HPDE6-E6E7 (cell line): Measurements from ENCODE around the gene BFSP2.
A peak's percentile ranks its signal among the peaks of the same experiment; 100 is the strongest.
"Not testable (repeated sequence)": the region's sequence is repeated elsewhere in the genome, so short reads cannot be mapped to it uniquely, and the experiment has no call there.

Experiments
- DNase-seq: peaks from one replicate; pipeline ENCODE4 v3.0.0; 2011; ENCODE audit warnings: missing footprints; ENCODE audit errors: extremely low spot score

BFSP2 gene

DNA sequence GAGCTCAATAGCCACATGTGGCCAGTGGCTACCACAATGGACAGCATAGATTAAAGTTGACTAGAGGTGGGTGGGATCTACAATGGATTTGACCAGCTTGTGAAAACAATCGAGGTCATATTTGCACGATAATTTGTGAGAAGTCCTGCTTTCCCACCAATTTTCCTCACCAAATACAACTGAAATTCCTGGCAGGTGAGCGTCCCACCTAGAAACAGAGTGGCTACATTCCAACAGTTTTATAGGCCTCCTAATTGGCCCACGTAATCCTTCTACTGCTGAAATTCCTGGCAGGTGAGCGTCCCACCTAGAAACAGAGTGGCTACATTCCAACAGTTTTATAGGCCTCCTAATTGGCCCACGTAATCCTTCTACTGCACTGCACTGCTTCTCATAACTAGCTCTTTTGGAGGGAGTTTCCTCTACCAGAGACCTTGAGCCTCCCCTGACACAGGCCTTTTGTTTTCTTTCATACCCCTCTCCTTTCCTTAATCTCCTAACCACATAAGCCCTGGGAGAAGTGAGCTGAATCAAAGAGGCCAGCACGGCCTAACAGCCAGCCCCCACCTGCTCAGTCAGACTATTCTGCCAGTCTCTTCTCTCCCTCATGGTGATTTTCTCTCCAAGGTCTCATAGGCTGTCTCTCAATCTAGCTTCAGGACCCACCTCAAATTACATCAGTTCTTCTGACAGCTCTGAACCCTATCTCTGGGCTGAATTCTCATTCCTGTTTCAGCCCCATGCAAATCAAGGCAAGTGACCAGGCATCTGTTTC, 80.2 kb downstream of the BFSP2 start:
- peak; percentile 32 for DNase-seq

DNA sequence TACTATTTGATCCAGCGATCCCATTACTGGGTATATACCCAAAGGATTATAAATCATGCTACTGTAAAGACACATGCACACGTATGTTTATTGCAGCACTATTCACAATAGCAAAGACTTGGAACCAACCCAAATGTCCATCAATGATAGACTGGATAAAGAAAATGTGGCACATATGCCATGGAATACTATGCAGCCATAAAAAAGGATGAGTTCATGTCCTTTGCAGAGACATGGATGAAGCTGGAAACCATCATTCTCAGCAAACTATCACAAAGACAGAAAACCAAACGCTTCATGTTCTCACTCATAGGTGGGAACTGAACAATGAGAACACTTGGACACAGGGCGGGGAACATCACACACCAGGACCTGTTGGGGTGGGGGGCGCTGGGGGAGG, 82.6 kb downstream of the BFSP2 start:
- not testable (repeated sequence) for DNase-seq

DNA sequence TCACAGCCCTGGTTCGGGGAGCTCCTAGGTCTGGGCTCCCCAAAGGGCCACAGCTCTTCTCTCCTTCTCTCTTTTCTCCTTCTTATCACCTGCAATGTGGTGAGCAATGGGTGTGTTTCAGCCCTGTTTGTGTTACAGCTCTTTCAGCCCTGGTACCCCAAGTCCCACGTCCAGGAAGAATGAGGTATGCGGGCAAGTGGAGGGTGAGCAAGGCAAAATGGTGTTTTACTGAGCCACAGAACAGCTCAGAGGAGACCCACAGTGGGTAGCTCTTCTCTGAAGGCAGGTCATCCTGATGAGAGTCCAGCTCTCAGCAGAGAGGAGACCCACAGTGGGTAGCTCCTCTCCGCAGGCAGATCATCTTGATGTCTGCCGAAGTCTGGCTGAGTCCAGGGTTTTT, 86.8 kb downstream of the BFSP2 start:
- no peak for DNase-seq

DNA sequence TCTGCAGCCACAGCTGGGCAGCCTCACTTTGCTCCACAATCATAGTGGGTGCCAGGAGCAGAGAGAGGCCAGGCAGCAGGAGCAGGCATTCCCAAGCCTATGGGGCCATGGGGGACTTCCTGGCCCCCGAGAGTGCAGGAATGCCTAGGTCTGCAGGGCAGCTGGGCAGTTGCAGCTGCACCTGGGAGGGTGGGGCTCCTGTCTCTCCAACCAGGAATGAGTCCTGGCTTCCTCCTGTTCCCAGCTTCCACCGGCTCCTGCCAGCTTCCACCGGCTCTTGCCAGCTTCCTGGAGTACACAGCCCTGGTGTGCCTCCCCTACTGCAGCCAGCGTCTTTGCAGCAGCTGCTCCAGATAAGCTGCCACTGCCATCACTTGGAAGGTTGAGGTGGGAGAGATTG, 87.3 kb downstream of the BFSP2 start:
- DNase-seq: no peak

DNA sequence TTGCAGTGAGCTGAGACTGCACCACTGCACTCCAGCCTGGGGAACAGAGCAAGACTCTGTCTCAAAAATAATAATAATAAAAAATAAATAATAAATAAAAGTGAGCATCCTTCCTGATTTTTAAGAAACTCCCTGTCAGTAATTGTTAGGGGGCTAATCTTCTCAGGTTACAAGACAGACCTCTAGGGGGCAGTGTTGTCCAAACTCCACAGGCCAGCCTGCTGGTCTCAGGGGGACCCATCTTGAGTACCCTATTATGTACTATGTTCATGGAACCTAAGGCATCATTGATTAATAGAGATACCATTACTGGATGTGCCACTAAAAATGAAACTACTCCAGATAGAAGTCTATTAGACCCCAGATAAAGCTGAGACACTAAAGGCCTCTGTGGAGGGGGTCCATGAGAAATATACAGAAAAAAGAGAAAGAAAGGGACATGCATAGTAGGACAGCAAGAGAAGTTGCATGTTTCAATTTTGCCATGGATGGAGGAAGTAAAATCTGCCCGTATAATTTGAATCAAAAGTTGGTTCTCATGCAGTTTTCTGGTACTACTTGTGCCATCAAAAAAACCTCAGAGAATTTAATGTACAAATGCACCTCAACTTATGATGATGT, 88.2 kb downstream of the BFSP2 start:
- DNase-seq: no peak

DNA sequence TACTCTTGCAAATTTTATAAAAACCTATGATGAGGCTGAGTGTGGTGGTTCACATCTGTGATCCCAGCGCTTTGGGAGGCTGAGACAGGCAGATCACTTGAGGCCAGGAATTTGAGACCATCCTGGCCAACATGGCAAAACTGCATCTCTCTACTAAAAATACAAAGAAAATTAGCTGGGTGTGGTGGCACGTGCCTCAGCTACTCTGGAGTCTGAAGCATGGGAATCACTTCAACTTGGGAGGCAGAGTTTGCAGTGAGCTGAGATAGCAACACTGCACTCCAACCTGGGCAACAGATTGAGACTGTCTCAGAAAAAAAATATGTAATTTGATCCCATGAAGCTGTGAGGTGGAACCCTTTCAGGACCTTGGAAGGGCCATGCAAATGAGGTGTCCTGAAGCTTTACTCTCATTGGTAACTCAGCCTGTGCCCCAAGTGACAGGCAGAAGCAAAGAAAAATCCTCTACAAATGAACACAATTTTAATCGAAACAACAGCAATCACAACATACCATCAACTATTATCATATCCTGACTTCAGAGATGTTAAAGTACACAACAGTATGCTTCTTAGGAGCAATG, 89.0 kb downstream of the BFSP2 start:
- DNase-seq: no peak

DNA sequence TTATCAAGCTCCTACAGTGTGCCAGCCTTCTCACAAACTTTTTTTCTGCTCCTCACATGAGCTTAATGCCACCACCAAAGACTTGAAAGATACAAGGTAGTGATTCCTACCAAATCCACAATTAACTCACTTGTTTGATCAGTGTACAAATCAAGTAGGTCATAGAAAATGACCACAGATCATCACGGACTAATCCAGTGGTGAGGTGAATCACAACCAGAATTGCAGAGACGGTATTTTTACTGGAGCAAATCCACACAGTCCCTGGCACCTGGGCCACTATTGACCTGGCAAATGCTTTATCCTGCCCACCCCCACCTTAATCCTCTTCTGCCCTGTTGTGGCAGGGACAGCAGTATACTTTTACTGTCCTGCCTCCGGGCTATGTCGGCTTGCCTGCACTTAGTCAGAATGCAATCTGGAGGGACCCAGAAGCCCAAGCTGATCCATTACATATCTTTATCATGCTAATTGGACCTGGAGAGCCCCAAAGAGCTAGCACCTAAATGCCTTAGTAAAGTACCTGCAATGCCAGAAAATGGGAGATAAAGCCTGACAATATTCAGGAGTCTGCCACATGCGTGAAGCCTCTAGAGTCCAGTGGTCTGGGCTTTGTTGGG, 89.7 kb downstream of the BFSP2 start:
- DNase-seq: no peak

DNA sequence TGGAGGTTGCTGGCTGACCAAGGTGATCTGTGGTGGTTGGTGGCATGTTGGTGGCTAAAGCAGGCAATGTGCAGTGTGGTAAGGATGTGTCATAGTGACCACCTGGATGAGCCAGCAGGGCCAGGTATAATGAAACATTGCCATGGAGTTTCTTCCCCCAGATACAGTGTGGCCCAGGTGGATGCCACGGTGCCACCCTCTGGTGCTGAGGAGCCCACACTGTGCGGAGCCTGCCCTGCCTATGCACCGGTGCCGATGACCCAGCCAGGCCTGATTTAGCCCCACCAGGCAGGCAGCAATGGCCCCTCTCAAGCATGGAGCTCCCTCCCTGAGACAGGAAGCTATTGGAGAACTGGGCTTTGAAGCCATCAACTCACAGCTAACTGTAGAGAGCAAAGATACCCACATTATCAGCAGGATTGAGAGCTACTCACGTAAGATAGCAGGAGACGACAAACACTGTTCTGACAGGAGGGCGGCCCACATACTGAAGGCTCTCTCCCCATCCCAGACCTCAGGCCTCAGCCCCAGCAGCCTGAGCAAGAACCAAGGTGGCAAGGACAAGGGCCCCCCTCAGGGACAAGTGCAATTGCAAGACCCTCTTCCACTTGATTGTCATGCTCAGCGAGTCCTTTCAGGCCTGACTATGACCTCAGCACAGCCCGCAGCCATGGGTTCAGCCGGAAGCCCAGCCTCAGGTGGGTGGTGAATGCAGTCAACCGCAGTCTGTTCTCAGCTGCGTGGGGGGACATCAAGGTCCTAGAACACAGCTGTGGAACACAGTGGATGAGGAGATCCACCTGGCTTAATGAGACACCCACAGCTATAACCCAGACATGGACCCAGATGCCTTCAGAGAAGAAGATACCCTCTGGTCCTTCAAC, 90.9 kb downstream of the BFSP2 start:
- no peak for DNase-seq

DNA sequence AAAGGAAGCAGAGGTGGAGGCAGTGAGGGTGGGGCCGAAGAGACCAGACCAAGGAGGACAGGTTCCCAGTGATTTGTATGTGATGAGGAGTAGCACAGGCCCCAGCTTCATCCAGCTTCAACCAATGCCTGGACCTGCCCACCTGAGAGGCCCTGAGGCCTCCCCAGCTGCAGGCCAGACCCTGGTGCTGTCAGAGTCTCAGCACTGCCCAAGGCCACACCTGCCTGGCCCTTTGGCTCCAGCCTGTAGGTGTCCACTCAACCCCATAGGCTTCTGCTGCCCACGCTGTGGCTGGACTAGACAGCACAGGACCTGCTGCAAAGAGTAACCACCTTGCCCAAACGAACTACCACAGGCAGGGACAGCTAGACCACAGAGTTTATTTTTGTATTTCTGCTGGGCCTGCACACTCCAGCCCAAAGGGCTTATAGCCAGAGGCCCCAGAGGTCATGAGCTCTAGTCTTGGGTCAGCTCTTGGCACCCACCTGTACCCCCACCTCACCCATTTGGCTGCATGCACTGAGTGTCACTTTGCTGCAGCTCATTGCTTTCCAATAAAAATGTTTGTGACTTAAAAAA, 91.7 kb downstream of the BFSP2 start:
- DNase-seq: no peak

DNA sequence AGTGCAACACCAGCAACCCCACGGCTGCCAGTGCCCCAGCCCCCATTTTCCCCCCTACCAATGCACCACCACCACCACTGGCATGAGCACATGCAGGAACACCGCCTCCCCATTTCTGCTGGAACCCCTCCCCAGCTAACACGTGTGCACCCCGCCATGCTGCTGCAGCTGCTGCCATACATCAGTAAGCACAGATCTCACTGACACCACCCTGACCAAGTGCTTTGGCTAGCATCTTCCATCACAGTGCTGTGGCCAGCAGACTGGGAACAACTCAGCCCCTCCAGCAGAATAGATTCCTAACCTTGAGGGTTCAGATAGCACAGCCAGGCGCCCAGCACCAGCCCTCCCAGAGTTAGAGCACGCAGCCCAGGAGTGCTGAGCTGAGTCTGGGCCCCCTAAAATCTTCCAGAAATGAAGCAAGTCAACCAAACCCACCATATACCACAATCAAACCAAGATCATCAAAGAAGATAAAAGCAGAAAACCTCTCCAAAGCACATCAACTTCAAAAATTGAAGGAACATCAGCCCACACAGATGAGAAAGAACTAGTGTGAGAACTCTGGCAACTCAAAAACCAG, 92.4 kb downstream of the BFSP2 start:
- DNase-seq: no peak

DNA sequence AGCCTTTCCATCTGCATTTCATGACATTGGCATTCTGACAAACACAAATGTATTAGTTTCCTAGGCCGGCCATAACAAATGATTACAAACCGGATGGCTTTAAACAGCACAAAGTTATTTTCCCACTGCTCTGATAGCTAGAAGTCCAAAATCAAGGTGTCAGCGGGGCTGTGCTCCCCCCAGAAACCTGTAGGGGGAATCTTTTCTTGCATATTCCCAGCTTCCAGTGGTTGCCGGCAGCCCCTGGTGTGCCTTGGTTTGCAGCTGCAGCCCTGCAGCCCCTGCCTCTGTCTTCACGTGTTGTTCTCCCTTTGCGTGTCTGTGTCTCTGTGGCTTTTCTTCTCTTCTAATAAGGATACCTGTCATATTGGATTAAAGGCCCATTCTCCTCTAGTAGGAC, 94.6 kb downstream of the BFSP2 start:
- DNase-seq: no peak

DNA sequence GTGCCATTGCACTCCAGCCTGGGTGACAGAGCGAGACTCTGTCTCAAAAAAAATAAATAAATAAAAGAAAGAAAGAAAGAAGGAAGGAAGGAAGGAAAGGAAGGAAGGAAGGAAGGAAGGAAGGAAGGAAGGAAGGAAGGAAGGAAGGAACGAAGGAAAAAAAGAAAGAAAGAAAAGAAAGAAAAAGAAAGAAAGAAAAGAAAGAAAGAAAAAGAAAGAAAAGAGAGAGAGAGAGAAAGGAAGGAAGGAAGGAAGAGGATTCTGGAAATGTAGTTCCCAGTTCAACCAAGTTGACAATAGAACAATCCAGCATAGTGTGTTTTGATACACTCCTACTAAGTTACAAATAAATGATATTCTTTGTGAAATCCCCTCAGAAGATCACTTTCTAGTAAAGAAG, 102.7 kb downstream of the BFSP2 start:
- DNase-seq: not testable (repeated sequence)

DNA sequence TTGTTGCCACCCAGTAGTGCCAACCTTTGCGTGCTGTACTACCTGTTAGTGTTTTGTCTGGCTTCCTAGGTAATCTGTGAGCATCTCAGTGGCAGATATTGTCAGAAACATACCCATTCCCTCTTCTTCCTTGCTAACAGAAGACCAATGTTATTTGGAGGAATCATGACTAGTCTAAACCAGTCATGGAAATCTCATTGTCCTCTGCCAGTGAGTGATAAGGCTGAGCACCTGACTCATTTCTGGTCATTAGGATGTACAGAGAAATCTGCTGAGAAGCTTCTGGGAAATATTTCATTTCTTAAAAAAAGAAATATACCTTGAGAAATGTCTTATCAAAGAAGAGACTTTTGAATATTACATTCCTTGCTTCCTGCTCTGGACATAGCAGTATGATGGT, 103.6 kb downstream of the BFSP2 start:
- DNase-seq: no peak

DNA sequence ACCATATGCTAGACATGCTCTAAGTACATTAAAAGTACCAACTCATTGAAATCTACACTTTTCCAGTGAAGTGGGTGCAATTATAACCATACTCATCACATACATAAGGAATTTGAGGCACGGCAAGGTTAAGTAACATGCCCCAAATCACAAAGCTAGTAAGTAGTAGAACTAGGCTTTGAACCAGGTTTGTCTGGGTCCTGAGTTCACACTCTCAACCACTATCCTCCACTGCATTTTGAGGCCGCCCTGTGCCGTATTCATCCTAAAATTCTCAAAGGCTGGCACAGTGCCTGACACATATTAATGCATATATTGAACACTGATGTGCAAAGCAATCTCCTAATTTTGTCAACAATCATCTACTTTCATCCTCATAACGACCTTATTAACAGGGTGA, 104.9 kb downstream of the BFSP2 start:
- no peak for DNase-seq

DNA sequence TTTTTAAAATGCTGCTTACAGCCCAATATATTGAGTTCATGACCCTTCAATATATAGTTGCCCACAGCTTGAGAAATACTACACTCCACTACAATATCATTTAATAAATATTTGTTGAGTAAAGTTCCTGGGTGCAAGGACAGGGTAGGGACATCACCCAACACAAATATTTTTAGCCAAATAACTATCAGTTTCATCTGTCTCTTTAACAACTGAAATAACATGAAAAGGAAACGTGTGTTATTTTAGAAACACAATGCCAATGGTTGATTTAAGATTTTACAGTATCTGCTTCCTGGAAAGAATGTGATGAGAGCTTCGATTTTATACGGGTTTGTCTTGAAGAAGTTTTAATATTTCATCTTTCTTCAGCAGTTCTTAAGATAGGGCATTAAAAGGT, 106.0 kb downstream of the BFSP2 start:
- no peak for DNase-seq

DNA sequence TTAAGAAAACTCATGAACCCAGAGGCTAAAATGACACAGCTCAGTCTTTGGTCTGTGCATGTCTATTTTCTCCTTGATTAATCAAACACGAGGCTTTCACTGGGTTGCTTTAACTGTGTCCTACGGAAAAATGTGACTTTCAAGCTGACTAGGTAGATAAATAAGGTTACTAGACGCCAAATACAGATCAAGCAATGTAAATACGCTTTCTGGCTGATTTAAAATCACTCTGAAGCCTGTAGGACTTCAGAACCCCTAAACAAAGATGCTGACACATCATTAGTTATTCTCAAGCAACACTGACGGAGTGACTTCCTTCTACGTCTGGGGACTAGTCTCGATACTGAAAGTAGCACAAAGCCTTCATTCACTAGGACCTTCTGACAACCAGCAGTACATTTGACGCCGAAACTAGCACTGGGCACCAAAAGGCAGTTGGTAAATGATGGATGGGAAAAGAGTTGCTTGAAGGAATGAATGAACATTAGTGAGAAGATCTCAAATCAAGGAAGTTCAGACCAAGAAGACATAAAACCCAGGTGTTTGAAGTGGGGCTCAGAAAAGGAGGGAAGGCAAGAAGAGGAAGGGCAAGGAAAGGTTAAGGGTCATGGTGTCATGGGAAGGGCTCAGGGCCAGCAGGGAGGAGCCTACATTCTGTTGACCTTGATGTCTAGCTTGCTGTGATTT, 106.5 kb downstream of the BFSP2 start:
- no peak for DNase-seq

DNA sequence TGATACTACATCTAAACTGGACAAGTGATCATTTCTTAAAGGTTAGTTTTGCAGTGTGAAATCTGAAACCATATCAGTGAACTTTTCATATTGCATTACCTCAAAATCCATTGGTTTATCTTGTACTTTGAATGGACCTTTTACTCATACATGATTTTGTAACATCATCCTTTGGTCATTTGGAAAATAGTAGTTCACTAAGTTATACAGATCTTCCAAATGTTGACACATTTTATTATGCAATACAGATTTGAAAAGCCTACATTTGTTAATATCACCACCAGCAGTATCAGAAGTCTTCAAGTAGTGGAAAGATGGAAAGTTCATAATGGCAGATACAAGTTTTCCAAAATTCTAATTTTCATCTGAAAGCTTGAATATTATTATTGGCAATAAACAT, 109.6 kb downstream of the BFSP2 start:
- no peak for DNase-seq

DNA sequence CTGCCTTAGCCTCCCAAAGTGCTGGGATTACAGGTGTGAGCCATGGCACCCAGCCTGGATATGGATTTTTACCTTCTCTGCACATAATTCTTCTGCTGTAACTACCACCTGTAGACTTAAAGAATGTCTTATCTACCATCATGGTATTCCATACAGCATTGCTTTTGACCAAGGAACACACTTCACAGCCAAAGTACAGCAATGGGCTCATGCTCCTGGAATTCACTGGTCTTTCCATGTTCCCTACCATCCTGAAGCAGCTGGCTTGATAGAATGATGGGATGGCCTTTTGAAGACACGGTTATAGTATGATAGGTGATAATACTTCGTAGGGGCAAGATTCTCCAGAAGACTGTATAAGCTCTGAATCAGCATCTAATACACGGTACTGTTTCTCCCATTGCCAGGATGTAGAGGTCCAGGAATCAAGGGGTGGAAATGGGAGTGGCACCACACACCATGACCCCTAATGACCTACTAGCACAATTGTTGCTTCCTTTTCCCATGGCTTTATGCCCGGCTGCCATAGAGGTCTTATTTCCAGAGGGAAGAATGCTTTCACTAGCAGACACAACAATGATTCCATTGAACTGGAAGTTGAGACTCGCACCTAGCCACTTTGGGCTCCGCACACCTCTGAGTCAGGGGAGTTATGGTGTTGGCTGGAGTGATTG, 112.7 kb downstream of the BFSP2 start:
- DNase-seq: no peak

DNA sequence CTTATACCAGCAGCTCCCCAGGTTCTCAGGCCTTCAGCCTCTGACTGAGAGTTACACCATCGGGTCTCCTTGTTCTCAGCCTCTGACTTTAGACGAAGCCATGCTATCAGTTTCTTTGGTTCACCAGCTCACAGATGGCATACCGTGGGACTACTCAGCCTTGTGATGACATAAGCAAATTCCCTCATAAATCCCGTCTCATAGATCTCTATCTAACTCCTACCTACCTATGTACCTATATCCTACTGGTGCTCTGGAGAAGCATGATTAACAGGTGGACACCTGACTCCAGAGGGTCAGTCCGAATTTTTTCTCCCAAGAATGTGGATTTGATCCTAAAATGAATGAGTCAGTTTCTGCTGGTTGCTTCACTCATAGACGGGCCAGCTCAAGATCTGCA, 114.6 kb downstream of the BFSP2 start:
- DNase-seq: no peak

DNA sequence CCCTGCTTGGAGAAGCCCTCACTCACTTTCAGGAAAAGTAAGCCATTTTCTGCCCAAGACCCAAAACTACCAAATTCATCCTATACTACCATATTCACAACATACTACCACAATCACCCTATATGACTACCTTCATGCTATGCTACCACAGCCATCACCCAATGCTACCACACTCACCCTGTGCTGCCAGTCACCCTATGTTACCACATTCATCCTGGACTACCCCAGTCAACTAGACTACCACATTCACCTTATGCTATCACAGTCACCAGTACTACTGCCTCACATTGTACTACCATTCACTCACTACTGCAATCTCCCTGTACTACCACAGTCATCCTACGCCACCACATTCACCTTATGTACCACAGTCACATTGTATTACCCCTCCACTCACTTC, 115.3 kb downstream of the BFSP2 start:
- no peak for DNase-seq
